Upper lobe of left lung (tissue), 4 donors: ENCODE data around the gene PNPLA8.

Source experiments
- EP300 ChIP-seq, 4 donors: sonication (generic); formaldehyde crosslinking; IDR thresholded peaks; one replicate each; pipeline ENCODE4 v1.5.1; 2017; ENCODE audit warnings: antibody characterized with exemption in 4 of 4, control low read depth in 2 of 4
- POLR2AphosphoS5 ChIP-seq, 2 donors: sonication (generic); formaldehyde crosslinking; IDR thresholded peaks; one replicate each; pipeline ENCODE4 v1.5.1; 2017; ENCODE audit warnings: antibody characterized with exemption in 2 of 2
- TF ChIP-seq, protein P1 (sequence below), 6 experiments: fragments of 450-650 bp in 4 of 6; fragments of 200-600 bp in 2 of 6; sonication (generic) in 2 of 6; IDR thresholded peaks; one replicate each; pipeline ENCODE4 v1.5.1; 2016 to 2019; ENCODE audit warnings: antibody characterized with exemption in 6 of 6

DNA sequence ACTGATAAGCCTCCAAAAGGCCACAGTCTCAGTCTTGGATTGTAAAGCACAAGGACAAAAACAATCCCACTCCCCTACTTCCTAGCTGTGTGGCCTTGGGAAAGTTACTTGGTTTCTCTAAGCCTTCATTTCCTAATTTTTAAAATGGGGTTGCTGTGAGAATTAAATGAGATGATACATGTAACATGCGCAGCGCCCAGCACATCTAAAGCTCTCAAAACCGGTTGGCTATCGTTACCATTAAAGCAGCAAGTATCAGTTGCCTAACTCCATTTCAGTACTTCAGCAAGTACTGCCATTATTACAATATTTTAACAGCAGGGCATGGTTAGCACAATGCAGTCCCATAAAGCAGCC lies 71.6 kb downstream of the PNPLA8 start:
- TF ChIP-seq, protein P1, sequence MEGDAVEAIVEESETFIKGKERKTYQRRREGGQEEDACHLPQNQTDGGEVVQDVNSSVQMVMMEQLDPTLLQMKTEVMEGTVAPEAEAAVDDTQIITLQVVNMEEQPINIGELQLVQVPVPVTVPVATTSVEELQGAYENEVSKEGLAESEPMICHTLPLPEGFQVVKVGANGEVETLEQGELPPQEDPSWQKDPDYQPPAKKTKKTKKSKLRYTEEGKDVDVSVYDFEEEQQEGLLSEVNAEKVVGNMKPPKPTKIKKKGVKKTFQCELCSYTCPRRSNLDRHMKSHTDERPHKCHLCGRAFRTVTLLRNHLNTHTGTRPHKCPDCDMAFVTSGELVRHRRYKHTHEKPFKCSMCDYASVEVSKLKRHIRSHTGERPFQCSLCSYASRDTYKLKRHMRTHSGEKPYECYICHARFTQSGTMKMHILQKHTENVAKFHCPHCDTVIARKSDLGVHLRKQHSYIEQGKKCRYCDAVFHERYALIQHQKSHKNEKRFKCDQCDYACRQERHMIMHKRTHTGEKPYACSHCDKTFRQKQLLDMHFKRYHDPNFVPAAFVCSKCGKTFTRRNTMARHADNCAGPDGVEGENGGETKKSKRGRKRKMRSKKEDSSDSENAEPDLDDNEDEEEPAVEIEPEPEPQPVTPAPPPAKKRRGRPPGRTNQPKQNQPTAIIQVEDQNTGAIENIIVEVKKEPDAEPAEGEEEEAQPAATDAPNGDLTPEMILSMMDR (IDR thresholded peaks at IDR 0.05), result no peak
- TF ChIP-seq EP300 (IDR thresholded peaks at IDR 0.05) (no peak), POLR2AphosphoS5 (IDR thresholded peaks at IDR 0.05) (no peak)
